Prostate gland (tissue), 2 donors: ENCODE measurements around the gene LTC4S. TPM values are rescaled to one million over a fixed set of nuclear protein-coding genes. Genes with fewer than 3 reads are reported as not detected.

Source experiments
- DNase-seq: peaks from one replicate; pipeline ENCODE4 v3.0.0-alpha.2; 2019; ENCODE audit warnings: low spot score
- H3K27ac ChIP-seq, 2 donors: fragments of 200-600 bp; sonication (generic); 2 replicates each; pipeline ENCODE4 v1.5.1; 2017 to 2019
- H3K27me3 ChIP-seq: fragments of 200-600 bp; sonication (generic); replicated peaks from 2 replicates; pipeline ENCODE4 v1.5.1; 2019; ENCODE audit not compliant: insufficient read depth
- H3K36me3 ChIP-seq, 2 donors: fragments of 200-600 bp; sonication (generic); 1 replicate in 1 of 2; 2 replicates in 1 of 2; pipeline versions ENCODE4 v1.5.1 to v1.8.1; 2017 to 2019
- H3K4me1 ChIP-seq: fragments of 200-600 bp; sonication (generic); replicated peaks from 2 replicates; pipeline ENCODE4 v1.5.1; 2019
- H3K4me3 ChIP-seq, 2 donors: fragments of 200-600 bp; sonication (generic); 2 replicates each; pipeline ENCODE4 v1.5.1; 2017 to 2019
- H3K9me3 ChIP-seq: fragments of 200-600 bp; sonication (generic); 2 replicates; pipeline ENCODE4 v1.5.1; 2017
- POLR2A ChIP-seq: fragments of 450-650 bp; IDR thresholded peaks from one replicate; pipeline ENCODE4 v1.6.1; 2016; ENCODE audit warnings: antibody characterized with exemption, mild to moderate bottlenecking
- POLR2AphosphoS5 ChIP-seq: sonication (generic); formaldehyde crosslinking; IDR thresholded peaks from one replicate; pipeline ENCODE4 v1.6.1; 2017; ENCODE audit warnings: antibody characterized with exemption
- WGBS: methylation state at CpG from one replicate; pipeline ENCODE4 v1.1.5; 2018; 5-methylcytosine and 5-hydroxymethylcytosine counted together
- intact Hi-C: fragments of 100-400 bp; cut with DNase I; formaldehyde crosslinking; loops from one replicate; pipeline ENCODE4 v1.14.2; 2022
- total RNA-seq, 2 donors: library from RNA; depleted of rRNA; stranded (reverse); fragments of >200 nt; gene quantifications; one replicate each; pipeline ENCODE4 v1.1.0, GENCODE V29; 2016
- TF ChIP-seq, protein P1 (sequence below), 4 experiments: fragments of 200-600 bp in 2 of 4; fragments of 450-650 bp in 2 of 4; sonication (generic) in 2 of 4; IDR thresholded peaks; 1 replicate in 3 of 4; 2 replicates in 1 of 4; pipeline ENCODE4 v1.5.1; 2016 to 2019; ENCODE audit warnings: antibody characterized with exemption in 4 of 4, mild to moderate bottlenecking in 2 of 4, moderate library complexity in 2 of 4

Gene LTC4S
- total RNA-seq, 2 donors from 2014 or later, result 7.8 to 8.2 TPM

DNA sequence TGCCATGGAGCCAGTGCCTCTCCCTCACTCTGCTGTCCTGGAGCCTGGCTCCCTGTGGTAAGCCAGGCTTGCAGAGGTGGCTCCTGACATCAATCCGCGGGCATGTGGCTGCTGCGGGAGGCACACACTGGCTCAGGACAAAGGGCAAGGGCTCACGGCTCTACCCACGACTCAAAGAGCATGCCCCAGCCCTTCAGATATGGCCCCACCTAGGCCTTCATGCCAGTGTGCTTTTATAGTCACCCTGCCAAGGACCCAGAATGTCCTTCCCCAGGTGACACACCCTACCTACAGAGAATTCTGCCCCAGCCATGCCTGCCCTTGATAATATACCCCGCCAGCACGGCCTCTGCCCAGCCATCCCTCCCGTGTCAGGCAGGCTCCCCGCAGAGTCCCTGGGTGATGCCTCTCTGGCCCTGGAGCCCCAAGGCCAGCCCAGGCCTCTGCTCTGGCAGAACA lies 11.3 kb downstream of the LTC4S start:
- DNase-seq, result no peak
- Histone ChIP-seq H3K4me3 (peak overlapping the region; percentile 79 to 85), H3K27me3 (no peaks in the 10 kb centered on the region), H3K4me1 (peaks cover 12% of the 10 kb centered on the region), H3K9me3 (no peaks in the 10 kb centered on the region), H3K27ac (peak overlapping the region; percentile 94 to 95), H3K36me3 (peaks cover under 1 to 2% of the 10 kb centered on the region in 2 donors)
- intact Hi-C loops, result no loop called here
- WGBS, result 45% methylated on average over 9 of the region's 9 CpGs
- no peak for TF ChIP-seq POLR2AphosphoS5
- TF ChIP-seq, protein P1, sequence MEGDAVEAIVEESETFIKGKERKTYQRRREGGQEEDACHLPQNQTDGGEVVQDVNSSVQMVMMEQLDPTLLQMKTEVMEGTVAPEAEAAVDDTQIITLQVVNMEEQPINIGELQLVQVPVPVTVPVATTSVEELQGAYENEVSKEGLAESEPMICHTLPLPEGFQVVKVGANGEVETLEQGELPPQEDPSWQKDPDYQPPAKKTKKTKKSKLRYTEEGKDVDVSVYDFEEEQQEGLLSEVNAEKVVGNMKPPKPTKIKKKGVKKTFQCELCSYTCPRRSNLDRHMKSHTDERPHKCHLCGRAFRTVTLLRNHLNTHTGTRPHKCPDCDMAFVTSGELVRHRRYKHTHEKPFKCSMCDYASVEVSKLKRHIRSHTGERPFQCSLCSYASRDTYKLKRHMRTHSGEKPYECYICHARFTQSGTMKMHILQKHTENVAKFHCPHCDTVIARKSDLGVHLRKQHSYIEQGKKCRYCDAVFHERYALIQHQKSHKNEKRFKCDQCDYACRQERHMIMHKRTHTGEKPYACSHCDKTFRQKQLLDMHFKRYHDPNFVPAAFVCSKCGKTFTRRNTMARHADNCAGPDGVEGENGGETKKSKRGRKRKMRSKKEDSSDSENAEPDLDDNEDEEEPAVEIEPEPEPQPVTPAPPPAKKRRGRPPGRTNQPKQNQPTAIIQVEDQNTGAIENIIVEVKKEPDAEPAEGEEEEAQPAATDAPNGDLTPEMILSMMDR (IDR thresholded peaks at IDR 0.05), result no peak
- no peak for TF ChIP-seq POLR2A

DNA sequence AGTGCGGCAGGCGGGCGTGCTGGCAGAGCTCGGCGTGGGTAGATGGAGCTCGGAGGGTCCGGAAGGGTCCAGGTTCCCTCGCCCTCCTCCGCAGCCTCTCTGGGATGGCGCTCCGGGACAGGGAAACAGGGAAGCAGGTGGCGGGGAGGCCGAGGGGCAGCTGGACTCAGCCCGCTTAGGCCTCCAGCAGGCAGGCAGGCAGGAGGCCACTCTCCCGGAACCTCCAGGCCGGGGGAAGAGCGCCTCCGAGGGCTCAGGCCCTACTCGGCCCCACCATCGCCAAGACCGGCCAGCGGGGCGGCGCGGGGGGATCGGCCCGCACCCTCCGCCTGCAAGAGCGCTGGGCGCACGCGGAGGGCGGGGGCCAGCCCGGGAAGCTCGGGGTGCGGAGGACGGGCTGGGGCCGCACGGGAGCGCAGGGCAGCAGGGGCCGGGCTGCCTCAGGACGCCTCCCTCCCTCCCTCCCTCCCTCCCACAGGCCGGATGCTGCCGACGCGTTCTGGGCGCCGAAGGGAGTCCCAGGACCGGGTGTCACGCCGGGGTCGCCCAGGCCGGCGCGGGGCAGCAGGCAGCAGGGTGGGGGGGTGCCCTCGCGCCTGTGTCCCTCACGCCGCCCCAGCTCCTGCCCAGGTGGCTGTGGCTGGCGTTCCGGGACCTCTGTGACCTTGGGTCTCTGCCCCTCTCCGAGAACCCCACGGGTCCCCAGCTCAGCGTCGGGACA lies 11.9 kb downstream of the LTC4S start:
- WGBS, result 4% methylated on average over 56 of the region's 65 CpGs
- no peak for TF ChIP-seq POLR2AphosphoS5
- TF ChIP-seq, protein P1 (IDR thresholded peaks at IDR 0.05), result peak in 1 of 4 experiments; percentile 6
- no peak for TF ChIP-seq POLR2A
- Histone ChIP-seq H3K27ac (peak overlapping the region; percentile 94 to 95), H3K9me3 (no peaks in the 10 kb centered on the region), H3K36me3 (no peaks in the 10 kb centered on the region), H3K4me1 (peaks cover 12% of the 10 kb centered on the region), H3K4me3 (peak overlapping the region; percentile 79 to 85), H3K27me3 (no peaks in the 10 kb centered on the region)
- intact Hi-C loops, result loop anchor here (2.0 kb wide), 1 partner anchor 15 kb away; the partner anchor contains the start of gene SQSTM1
- DNase-seq, result no peak

DNA sequence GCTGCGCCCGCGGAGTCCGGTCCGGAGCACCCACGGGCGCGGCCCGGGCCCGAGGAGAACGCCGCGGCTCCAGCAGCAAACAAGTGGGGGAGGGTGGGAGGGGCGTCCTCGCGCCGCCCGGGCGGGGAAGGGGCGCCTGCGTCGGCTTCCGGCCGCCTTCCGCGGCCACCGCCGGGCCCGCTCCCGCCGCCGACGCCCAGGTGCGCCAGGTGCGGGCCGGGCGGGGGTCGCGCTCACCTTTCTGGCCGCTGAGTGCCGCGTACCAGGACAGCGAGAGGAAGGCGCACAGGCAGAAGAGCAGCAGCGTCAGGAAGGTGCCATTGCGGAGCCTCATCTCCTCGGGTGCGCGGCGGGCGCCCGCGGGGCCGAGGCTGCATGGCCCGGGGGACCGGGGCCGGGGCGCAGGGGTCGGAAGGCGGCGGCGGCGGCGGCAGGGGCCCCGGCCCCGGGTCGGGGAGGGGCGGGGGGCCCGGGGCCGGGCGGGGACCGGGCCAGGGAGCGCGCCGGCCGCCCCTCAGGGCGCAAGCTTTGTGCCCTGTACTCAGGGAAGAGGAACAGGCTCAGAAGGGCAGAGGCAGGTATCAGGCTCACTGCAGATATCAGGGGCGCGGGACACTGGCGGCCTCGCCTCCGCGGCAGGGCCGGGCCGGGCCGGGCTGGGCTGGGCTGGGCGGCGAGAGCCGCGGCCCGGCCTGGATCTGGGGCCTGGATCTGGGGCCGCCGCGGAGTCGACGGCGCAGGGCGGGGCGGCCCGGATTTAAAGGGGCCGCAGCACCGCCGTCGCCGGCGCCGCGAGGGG lies 12.7 kb downstream of the LTC4S start, which contains the start of gene MGAT4B:
Gene MGAT4B (minus strand): TSS at position 617 of the 799 bp plus-strand sequence. CDS start 283 bp downstream, at position 334.
- H3K4me3 ChIP-seq, result peak within 1 kb of the TSS; percentile 79 to 85
- under 1% methylated on average over 82 of the region's 108 CpGs for WGBS
- intact Hi-C loops, result loop anchor here (2.0 kb wide), 1 partner anchor 14 kb away; the partner anchor contains the start of gene SQSTM1

DNA sequence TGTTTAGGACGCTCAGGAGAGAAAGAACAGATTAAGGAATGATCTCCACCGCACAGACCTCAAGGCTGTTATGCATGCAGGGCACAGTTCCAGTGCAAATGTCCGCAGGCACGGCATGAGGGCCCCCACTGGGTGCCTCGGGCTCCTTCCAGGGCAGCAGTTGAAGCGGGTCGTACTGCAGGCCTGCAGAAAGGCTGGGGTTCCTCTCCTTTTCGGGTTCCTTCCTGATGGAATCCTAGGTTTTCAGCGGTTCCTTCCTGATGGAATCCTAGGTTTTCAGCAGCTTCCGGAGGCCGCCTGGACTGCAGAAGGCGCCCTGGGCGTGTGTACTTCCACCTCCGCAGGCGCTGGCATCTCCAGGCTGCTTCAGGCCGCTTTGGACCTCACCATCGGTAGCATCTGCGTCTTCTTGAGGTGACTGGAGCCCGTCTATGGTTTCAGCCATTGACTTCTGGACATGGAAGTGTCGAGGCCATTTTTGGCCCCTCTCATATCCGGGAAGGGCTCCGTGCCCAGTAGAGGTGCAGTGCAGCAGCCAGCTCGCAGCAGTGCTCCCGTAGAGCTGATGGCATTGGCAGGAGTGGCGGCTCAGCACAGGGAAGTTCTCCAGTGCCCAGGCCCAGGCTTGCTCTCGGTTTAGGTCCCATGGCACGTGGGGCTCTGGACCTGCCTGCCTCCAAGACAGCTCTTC lies 18.5 kb downstream of the LTC4S start:
- H3K9me3 ChIP-seq, result no peaks in the 10 kb centered on the region
- TF ChIP-seq, protein P1 (IDR thresholded peaks at IDR 0.05), result no peak
- no peak for TF ChIP-seq POLR2AphosphoS5
- no peak for TF ChIP-seq POLR2A
- no peak overlapping the region for H3K27ac ChIP-seq
- intact Hi-C loops, result no loop called here
- H3K36me3 ChIP-seq, result no peaks in the 10 kb centered on the region
- no peak for DNase-seq
- no peaks in the 10 kb centered on the region for H3K27me3 ChIP-seq
- H3K4me3 ChIP-seq, result no peak overlapping the region
- peaks cover 2% of the 10 kb centered on the region for H3K4me1 ChIP-seq
- 90% methylated on average over 27 of the region's 27 CpGs for WGBS

More for the DNA sequence above, 12.7 kb downstream of the LTC4S start, which contains the start of gene MGAT4B:
- Histone ChIP-seq H3K4me1 (peaks cover 12% of the 10 kb centered on the region), H3K36me3 (no peaks in the 10 kb centered on the region), H3K9me3 (no peaks in the 10 kb centered on the region), H3K27ac (peak within 1 kb of the TSS; percentile 94 to 95), H3K27me3 (no peaks in the 10 kb centered on the region)
- peak; percentile 71 for DNase-seq
- TF ChIP-seq POLR2AphosphoS5, result no peak
- TF ChIP-seq POLR2A, result peak; percentile 72
- TF ChIP-seq, protein P1 (IDR thresholded peaks at IDR 0.05), result peak in 2 of 4 experiments; percentile 4 to 14
